Measurements from ENCODE around the gene TRPM4.

TRPM4 gene

DNA sequence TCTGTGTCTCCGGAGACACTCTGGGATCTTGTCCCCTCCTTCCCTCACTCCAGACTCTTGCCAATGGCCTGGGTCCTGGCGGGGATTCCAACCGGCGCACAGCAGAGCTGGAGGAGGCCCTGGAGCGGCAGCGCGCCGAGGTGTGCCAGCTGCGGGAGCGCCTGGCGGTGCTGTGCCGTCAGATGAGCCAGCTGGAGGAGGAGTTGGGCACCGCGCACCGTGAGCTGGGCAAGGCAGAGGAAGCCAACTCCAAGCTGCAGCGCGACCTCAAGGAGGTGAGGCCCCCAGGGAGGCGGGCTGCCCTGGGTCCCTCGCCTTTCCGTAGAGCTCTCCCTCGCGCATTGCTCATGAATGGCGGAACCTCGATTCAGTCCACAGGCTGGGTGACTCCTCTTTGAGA, 27.3 kb upstream of the TRPM4 start:
- DNase-seq (ENCODE audit: extremely low read depth, insufficient read length): no peak
- Histone ChIP-seq H3K36me3 (ENCODE audit: control insufficient read depth, insufficient read depth, low read length) (no peaks in the 10 kb centered on the region), H3K27me3 (replicated peaks; ENCODE audit: control insufficient read depth, insufficient read depth, low read length) (no peaks in the 10 kb centered on the region), H3K4me3 (replicated peaks; ENCODE audit: low read depth, low read length) (no peak overlapping the region)
- TF ChIP-seq CTCF (IDR thresholded peaks at IDR 0.05; ENCODE audit: insufficient read depth, low read length, poor library complexity, severe bottlenecking): no peak

GRCh38 chr19:49132974-49133609, 24.5 kb upstream of the TRPM4 start:
- no peaks in the 10 kb centered on the region for H3K36me3 ChIP-seq (ENCODE audit: control insufficient read depth, insufficient read depth, low read length)
- no peak for TF ChIP-seq CTCF (IDR thresholded peaks at IDR 0.05; ENCODE audit: insufficient read depth, low read length, poor library complexity, severe bottlenecking)
- no peaks in the 10 kb centered on the region for H3K27me3 ChIP-seq (replicated peaks; ENCODE audit: control insufficient read depth, insufficient read depth, low read length)
- H3K4me3 ChIP-seq (replicated peaks; ENCODE audit: low read depth, low read length): no peak overlapping the region
- no peak for DNase-seq (ENCODE audit: extremely low read depth, insufficient read length)

- no peak for DNase-seq (ENCODE audit: extremely low read depth, insufficient read length)
- no peak for TF ChIP-seq CTCF (IDR thresholded peaks at IDR 0.05; ENCODE audit: insufficient read depth, low read length, poor library complexity, severe bottlenecking)
- no peak overlapping the region for H3K4me3 ChIP-seq (replicated peaks; ENCODE audit: low read depth, low read length)
- H3K27me3 ChIP-seq (replicated peaks; ENCODE audit: control insufficient read depth, insufficient read depth, low read length): no peaks in the 10 kb centered on the region
- H3K36me3 ChIP-seq (ENCODE audit: control insufficient read depth, insufficient read depth, low read length): no peaks in the 10 kb centered on the region
Measured at GRCh38 chr19:49133621-49134454, 23.8 kb upstream of the TRPM4 start.

- H3K36me3 ChIP-seq (ENCODE audit: control insufficient read depth, insufficient read depth, low read length): no peaks in the 10 kb centered on the region
- H3K4me3 ChIP-seq (replicated peaks; ENCODE audit: low read depth, low read length): no peak overlapping the region
- no peaks in the 10 kb centered on the region for H3K27me3 ChIP-seq (replicated peaks; ENCODE audit: control insufficient read depth, insufficient read depth, low read length)
- DNase-seq (ENCODE audit: extremely low read depth, insufficient read length): no peak
- no peak for TF ChIP-seq CTCF (IDR thresholded peaks at IDR 0.05; ENCODE audit: insufficient read depth, low read length, poor library complexity, severe bottlenecking)
Measured at GRCh38 chr19:49135686-49136085, 21.9 kb upstream of the TRPM4 start.

DNA sequence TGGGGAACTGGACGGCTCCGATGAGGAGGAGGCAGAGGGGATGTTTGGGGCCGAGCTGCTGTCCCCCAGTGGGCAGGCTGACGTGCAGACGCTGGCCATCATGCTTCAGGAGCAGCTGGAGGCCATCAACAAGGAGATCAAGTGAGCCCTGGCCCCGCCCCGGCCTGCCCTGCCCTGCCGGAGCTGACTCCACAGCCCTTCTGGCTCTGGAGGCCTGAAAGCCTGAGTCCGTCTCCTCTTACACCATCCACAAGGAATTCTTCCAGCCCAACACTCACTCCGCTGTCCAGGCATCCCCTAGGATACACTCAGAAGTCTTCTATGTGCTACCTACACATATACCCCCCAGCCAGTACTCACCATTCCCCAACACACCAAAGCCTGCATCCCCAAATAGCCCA, 20.8 kb upstream of the TRPM4 start:
- TF ChIP-seq CTCF (IDR thresholded peaks at IDR 0.05; ENCODE audit: insufficient read depth, low read length, poor library complexity, severe bottlenecking): no peak
- no peaks in the 10 kb centered on the region for H3K36me3 ChIP-seq (ENCODE audit: control insufficient read depth, insufficient read depth, low read length)
- no peak overlapping the region for H3K4me3 ChIP-seq (replicated peaks; ENCODE audit: low read depth, low read length)
- H3K27me3 ChIP-seq (replicated peaks; ENCODE audit: control insufficient read depth, insufficient read depth, low read length): no peaks in the 10 kb centered on the region
- DNase-seq (ENCODE audit: extremely low read depth, insufficient read length): no peak

All from GM06990 (cell line).